Endodermal cell (in vitro differentiated cells): ENCODE measurements around the gene TMEM120B. TPM values are rescaled to one million over a fixed set of nuclear protein-coding genes. Genes with fewer than 3 reads are reported as not detected.

Source experiments
- DNase-seq: peaks from one replicate; pipeline ENCODE4 v3.0.0-alpha.2; 2017
- H3K27ac ChIP-seq: 2 replicates; pipeline ENCODE4 v1.5.1; 2013; ENCODE audit warnings: mild to moderate bottlenecking, low read depth, low read length, moderate library complexity
- H3K27me3 ChIP-seq: 2 replicates; pipeline ENCODE4 v1.6.1; 2013; ENCODE audit warnings: mild to moderate bottlenecking, low read length, moderate library complexity; ENCODE audit not compliant: insufficient read depth, control insufficient read depth, poor library complexity, severe bottlenecking
- H3K36me3 ChIP-seq: 2 replicates; pipeline ENCODE4 v1.7.0; 2013; ENCODE audit warnings: mild to moderate bottlenecking, low read length, moderate library complexity; ENCODE audit not compliant: control insufficient read depth, insufficient read depth
- H3K4me1 ChIP-seq: one replicate; pipeline ENCODE4 v1.7.0; 2013; ENCODE audit warnings: low read length; ENCODE audit not compliant: control insufficient read depth, insufficient read depth
- H3K4me3 ChIP-seq: 2 replicates; pipeline ENCODE4 v1.5.1; 2013; ENCODE audit warnings: mild to moderate bottlenecking, low read length, moderate library complexity
- H3K9ac ChIP-seq: 2 replicates; pipeline ENCODE4 v1.6.1; 2013; ENCODE audit warnings: mild to moderate bottlenecking, low read length, moderate library complexity; ENCODE audit not compliant: poor library complexity, severe bottlenecking; ENCODE audit errors: extremely low read depth
- H3K9me3 ChIP-seq: 2 replicates; pipeline ENCODE4 v1.6.1; 2013; ENCODE audit warnings: mild to moderate bottlenecking, low read length, moderate library complexity; ENCODE audit not compliant: control insufficient read depth
- H3K27ac Mint-ChIP-seq: 2 replicates; pipeline ENCODE4 v1.8.0; 2020; ENCODE audit warnings: mixed read lengths
- H3K27me3 Mint-ChIP-seq: 2 replicates; pipeline ENCODE4 v1.8.0; 2021; ENCODE audit warnings: mild to moderate bottlenecking, mixed read lengths; ENCODE audit not compliant: insufficient read depth
- H3K36me3 Mint-ChIP-seq: 2 replicates; pipeline ENCODE4 v1.8.0; 2020; ENCODE audit warnings: low read depth, mixed read lengths
- H3K4me1 Mint-ChIP-seq: 2 replicates; pipeline ENCODE4 v1.8.0; 2020; ENCODE audit warnings: mixed read lengths
- H3K4me3 Mint-ChIP-seq: 2 replicates; pipeline ENCODE4 v1.8.0; 2020; ENCODE audit warnings: mild to moderate bottlenecking, moderate library complexity, mixed read lengths
- H3K9me3 Mint-ChIP-seq: 2 replicates; pipeline ENCODE4 v1.8.0; 2020; ENCODE audit warnings: mild to moderate bottlenecking, mixed read lengths
- WGBS, 2 experiments: methylation state at CpG; one replicate each; pipeline versions ENCODE4 v1.1.5 to v1.1.7; 2013; ENCODE audit warnings: missing lambda C conversion rate in 2 of 2, mixed read lengths in 1 of 2; ENCODE audit not compliant: insufficient coverage in 1 of 2, insufficient read length in 1 of 2; 5-methylcytosine and 5-hydroxymethylcytosine counted together
- total RNA-seq, 2 donors: library from RNA; stranded (reverse); fragmentation: NEBNext Ultra II Directional in 1 of 2; extraction: Animal tissue kit (Norgen Biotek cat#: 25700) in 1 of 2; gene quantifications; 2 replicates in 1 of 2; 3 replicates in 1 of 2; pipeline ENCODE4 v1.2.1, GENCODE V29; 2021
- TF ChIP-seq, protein P1 (sequence below): fragments of 200-600 bp; sonication (generic); conservative IDR thresholded peaks from 2 replicates; pipeline ENCODE4 v1.5.0; 2021; ENCODE audit warnings: antibody characterized with exemption, mild to moderate bottlenecking

Gene TMEM120B
- total RNA-seq, 2 donors from 2014 or later, result 21.8 to 25.3 TPM

GRCh38 chr12:121816925-121817647 is 104.5 kb downstream of the TMEM120B start:
- Mint-ChIP-seq H3K4me3 (no peak overlapping the region), H3K9me3 (no peaks in the 10 kb centered on the region), H3K4me1 (peaks cover 9% of the 10 kb centered on the region), H3K27ac (no peak overlapping the region), H3K27me3 (no peaks in the 10 kb centered on the region), H3K36me3 (peaks cover 58% of the 10 kb centered on the region)
- Histone ChIP-seq H3K36me3 (peaks cover 79% of the 10 kb centered on the region), H3K4me3 (no peak overlapping the region), H3K4me1 (no peaks in the 10 kb centered on the region), H3K27ac (no peak overlapping the region), H3K9me3 (no peaks in the 10 kb centered on the region), H3K9ac (no peak overlapping the region), H3K27me3 (no peaks in the 10 kb centered on the region)
- 97 to 98% methylated on average over 21 to 38 of the region's 47 CpGs for WGBS, 2 experiments
- DNase-seq, result no peak
- TF ChIP-seq, protein P1, sequence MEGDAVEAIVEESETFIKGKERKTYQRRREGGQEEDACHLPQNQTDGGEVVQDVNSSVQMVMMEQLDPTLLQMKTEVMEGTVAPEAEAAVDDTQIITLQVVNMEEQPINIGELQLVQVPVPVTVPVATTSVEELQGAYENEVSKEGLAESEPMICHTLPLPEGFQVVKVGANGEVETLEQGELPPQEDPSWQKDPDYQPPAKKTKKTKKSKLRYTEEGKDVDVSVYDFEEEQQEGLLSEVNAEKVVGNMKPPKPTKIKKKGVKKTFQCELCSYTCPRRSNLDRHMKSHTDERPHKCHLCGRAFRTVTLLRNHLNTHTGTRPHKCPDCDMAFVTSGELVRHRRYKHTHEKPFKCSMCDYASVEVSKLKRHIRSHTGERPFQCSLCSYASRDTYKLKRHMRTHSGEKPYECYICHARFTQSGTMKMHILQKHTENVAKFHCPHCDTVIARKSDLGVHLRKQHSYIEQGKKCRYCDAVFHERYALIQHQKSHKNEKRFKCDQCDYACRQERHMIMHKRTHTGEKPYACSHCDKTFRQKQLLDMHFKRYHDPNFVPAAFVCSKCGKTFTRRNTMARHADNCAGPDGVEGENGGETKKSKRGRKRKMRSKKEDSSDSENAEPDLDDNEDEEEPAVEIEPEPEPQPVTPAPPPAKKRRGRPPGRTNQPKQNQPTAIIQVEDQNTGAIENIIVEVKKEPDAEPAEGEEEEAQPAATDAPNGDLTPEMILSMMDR, result no peak

GRCh38 chr12:121817648-121818043 is 105.1 kb downstream of the TMEM120B start:
- 93 to 97% methylated on average over 11 to 18 of the region's 18 CpGs for WGBS, 2 experiments
- Histone ChIP-seq H3K4me3 (no peak overlapping the region), H3K27me3 (no peaks in the 10 kb centered on the region), H3K9ac (no peak overlapping the region), H3K4me1 (no peaks in the 10 kb centered on the region), H3K27ac (no peak overlapping the region), H3K36me3 (peaks cover 85% of the 10 kb centered on the region), H3K9me3 (no peaks in the 10 kb centered on the region)
- Mint-ChIP-seq H3K4me3 (no peak overlapping the region), H3K27me3 (no peaks in the 10 kb centered on the region), H3K36me3 (peaks cover 63% of the 10 kb centered on the region), H3K27ac (no peak overlapping the region), H3K9me3 (no peaks in the 10 kb centered on the region), H3K4me1 (peaks cover 8% of the 10 kb centered on the region)
- DNase-seq, result no peak
- TF ChIP-seq, protein P1, result no peak

GRCh38 chr12:121819212-121819949 is 106.8 kb downstream of the TMEM120B start:
- Histone ChIP-seq H3K9ac (no peak overlapping the region), H3K4me3 (no peak overlapping the region), H3K27me3 (no peaks in the 10 kb centered on the region), H3K9me3 (no peaks in the 10 kb centered on the region), H3K4me1 (no peaks in the 10 kb centered on the region), H3K36me3 (peaks cover 83% of the 10 kb centered on the region), H3K27ac (no peak overlapping the region)
- Mint-ChIP-seq H3K9me3 (no peaks in the 10 kb centered on the region), H3K27ac (no peak overlapping the region), H3K27me3 (no peaks in the 10 kb centered on the region), H3K36me3 (peaks cover 65% of the 10 kb centered on the region), H3K4me1 (no peaks in the 10 kb centered on the region), H3K4me3 (no peak overlapping the region)
- TF ChIP-seq, protein P1, result no peak
- DNase-seq, result no peak
- 93 to 96% methylated on average over 8 to 22 of the region's 22 CpGs for WGBS, 2 experiments
